Left ventricle myocardium inferior (tissue), 1 donor: ENCODE data around the gene TMEM86B. TPM values are rescaled to one million over a fixed set of nuclear protein-coding genes. Genes with fewer than 3 reads are reported as not detected.

Experiments used
- DNase-seq: peaks from one replicate; pipeline ENCODE4 v3.0.0-alpha.2; 2020
- H3K27ac ChIP-seq: fragments of 200-600 bp; replicated peaks from 2 replicates; pipeline ENCODE4 v1.8.0; 2021
- H3K27me3 ChIP-seq: fragments of 200-600 bp; 2 replicates; pipeline ENCODE4 v1.8.0; 2021; ENCODE audit warnings: low read depth
- H3K36me3 ChIP-seq: fragments of 200-600 bp; 2 replicates; pipeline ENCODE4 v1.8.0; 2021
- H3K4me1 ChIP-seq: fragments of 200-600 bp; 2 replicates; pipeline ENCODE4 v1.8.0; 2021
- H3K4me3 ChIP-seq: fragments of 200-600 bp; 2 replicates; pipeline ENCODE4 v1.8.0; 2021; ENCODE audit warnings: mild to moderate bottlenecking, moderate library complexity
- H3K9me3 ChIP-seq: fragments of 200-600 bp; replicated peaks from 2 replicates; pipeline ENCODE4 v1.8.0; 2021
- intact Hi-C: fragments of 100-400 bp; cut with micrococcal nuclease; formaldehyde crosslinking; loops from one replicate; pipeline ENCODE4 v1.11.0; 2022
- total RNA-seq: library from RNA; stranded (reverse); fragmentation: NEBNext Ultra II Directional; extraction: Animal tissue kit (Norgen Biotek cat#: 25700); gene quantifications from one replicate; pipeline ENCODE4 v1.2.1, GENCODE V29; 2021
- TF ChIP-seq, protein P1 (sequence below): fragments of 200-600 bp; IDR thresholded peaks from 2 replicates; pipeline ENCODE4 v1.8.0; 2021; ENCODE audit warnings: antibody characterized with exemption, mild to moderate bottlenecking, borderline replicate concordance
- donor health status: DM: no; HTN: yes; CAD: no; lungs with severe emphysema.

Gene TMEM86B
- total RNA-seq, 1 donor from 2014 or later, result 2.1 TPM

DNA sequence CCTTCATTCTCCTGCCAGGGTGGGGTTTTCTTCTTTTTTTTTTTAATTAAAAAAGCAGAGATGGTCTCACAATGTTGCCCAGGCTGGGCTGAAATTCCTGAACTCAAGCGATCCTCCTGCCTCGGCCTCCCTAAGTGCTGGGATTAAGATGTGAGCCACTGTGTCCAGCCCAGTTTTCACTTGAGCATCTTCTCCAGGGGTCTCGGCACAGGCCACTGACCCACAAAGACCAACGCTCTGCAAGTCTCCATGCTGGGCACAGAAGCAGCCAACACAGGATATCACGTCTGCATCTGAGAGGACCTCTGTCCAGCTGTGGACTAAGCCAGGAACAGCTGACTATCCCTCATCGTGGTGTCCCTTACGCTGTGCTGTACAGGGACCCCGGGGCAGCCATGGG, 9.5 kb upstream of the TMEM86B start:
- H3K27ac ChIP-seq, result no peak overlapping the region
- H3K27me3 ChIP-seq, result no peaks in the 10 kb centered on the region
- H3K4me1 ChIP-seq, result no peaks in the 10 kb centered on the region
- intact Hi-C loops, result no loop called here
- DNase-seq, result no peak
- TF ChIP-seq, protein P1, sequence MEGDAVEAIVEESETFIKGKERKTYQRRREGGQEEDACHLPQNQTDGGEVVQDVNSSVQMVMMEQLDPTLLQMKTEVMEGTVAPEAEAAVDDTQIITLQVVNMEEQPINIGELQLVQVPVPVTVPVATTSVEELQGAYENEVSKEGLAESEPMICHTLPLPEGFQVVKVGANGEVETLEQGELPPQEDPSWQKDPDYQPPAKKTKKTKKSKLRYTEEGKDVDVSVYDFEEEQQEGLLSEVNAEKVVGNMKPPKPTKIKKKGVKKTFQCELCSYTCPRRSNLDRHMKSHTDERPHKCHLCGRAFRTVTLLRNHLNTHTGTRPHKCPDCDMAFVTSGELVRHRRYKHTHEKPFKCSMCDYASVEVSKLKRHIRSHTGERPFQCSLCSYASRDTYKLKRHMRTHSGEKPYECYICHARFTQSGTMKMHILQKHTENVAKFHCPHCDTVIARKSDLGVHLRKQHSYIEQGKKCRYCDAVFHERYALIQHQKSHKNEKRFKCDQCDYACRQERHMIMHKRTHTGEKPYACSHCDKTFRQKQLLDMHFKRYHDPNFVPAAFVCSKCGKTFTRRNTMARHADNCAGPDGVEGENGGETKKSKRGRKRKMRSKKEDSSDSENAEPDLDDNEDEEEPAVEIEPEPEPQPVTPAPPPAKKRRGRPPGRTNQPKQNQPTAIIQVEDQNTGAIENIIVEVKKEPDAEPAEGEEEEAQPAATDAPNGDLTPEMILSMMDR, result no peak
- H3K36me3 ChIP-seq, result peaks cover 94% of the 10 kb centered on the region
- H3K9me3 ChIP-seq, result no peaks in the 10 kb centered on the region
- H3K4me3 ChIP-seq, result no peak overlapping the region

DNA sequence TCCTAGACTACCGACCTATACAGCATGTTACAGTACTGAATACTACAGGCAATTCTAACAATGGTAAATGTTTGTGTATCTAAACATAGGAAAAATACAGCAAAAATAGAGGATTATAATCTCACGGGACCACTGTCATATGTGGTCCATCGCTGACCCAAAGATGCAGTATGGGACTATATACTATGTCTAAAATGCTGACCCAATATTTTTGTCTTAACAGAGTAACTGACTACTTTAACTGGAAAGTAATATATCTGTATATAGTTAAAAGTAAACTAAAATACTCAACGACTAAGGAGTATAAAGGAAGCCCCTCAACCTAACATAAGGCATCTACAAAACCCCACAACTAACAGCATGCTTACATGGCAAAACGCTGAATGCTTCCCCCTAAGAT, 4.4 kb upstream of the TMEM86B start:
- no peak overlapping the region for H3K4me3 ChIP-seq
- DNase-seq, result no peak
- no peaks in the 10 kb centered on the region for H3K9me3 ChIP-seq
- H3K27me3 ChIP-seq, result no peaks in the 10 kb centered on the region
- H3K27ac ChIP-seq, result no peak overlapping the region
- TF ChIP-seq, protein P1, result no peak
- peaks cover 85% of the 10 kb centered on the region for H3K36me3 ChIP-seq
- intact Hi-C loops, result no loop called here
- peaks cover 15% of the 10 kb centered on the region for H3K4me1 ChIP-seq

DNA sequence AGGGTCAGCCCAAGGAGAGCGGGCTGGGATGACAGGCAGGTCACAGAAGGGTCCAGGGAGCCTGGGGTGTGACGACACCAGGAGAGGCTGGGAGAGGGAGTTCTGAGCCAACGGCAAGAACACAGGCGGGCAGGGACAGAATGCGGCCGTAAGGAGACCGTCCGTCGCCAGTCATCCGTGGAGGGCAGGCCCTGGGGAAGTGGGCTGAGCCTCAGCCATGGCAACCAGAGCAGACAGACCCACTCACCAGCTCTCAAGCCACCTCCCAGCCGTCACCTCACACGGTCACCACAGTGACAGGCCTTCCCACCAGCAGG, 3.7 kb upstream of the TMEM86B start:
- H3K36me3 ChIP-seq, result peaks cover 77% of the 10 kb centered on the region
- intact Hi-C loops, result no loop called here
- DNase-seq, result no peak
- TF ChIP-seq, protein P1, result no peak
- no peak overlapping the region for H3K27ac ChIP-seq
- H3K4me1 ChIP-seq, result peaks cover 23% of the 10 kb centered on the region
- no peaks in the 10 kb centered on the region for H3K9me3 ChIP-seq
- no peak overlapping the region for H3K4me3 ChIP-seq
- no peaks in the 10 kb centered on the region for H3K27me3 ChIP-seq

DNA sequence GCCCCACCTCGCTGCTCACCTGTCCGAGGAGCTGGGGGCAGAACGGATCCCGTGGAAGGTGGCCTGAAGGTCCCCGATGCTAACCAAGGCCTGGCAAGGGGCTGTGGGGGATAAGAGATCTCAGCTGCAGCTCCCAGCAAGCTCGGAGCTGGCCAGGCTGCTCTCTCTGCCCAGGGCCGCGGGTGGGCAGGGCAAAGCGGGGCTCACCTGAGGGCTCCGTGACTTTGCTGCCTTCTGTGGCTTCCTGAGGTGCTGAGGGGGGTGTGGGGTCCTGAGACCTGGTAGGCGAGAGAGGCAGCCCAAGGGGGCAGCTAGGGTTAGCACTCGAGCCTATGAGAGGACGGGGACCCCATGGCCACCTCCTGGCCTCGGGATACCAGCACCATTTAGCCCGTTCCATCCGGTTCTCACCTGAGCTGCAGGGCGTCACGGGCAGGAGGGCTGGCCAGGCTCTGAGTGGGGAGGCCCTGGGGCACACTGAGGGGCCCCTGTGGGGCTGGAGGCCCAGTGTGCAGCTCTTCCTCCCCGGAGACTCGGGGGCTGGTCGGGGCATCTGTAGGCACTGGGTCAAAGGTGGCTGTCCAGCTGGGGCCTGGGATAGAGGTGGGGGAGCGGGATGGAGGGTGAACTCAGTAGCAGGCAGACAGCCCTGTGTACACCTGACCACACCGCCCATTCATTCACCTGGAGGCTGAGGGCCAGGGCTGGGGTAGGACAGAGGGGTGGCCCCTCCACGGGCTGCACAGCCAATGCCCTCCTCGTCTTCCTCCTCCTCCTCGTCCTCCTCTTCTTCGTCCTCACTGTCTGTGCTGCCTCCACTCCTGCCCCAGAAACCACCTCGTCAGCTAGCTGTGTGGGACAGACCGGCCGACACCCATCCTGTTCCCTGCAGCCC, 3.1 kb upstream of the TMEM86B start:
- no peak for DNase-seq
- Histone ChIP-seq H3K27ac (no peak overlapping the region), H3K9me3 (no peaks in the 10 kb centered on the region), H3K36me3 (peaks cover 74% of the 10 kb centered on the region), H3K4me3 (no peak overlapping the region), H3K4me1 (peaks cover 24% of the 10 kb centered on the region), H3K27me3 (no peaks in the 10 kb centered on the region)
- TF ChIP-seq, protein P1, result no peak
- intact Hi-C loops, result no loop called here

DNA sequence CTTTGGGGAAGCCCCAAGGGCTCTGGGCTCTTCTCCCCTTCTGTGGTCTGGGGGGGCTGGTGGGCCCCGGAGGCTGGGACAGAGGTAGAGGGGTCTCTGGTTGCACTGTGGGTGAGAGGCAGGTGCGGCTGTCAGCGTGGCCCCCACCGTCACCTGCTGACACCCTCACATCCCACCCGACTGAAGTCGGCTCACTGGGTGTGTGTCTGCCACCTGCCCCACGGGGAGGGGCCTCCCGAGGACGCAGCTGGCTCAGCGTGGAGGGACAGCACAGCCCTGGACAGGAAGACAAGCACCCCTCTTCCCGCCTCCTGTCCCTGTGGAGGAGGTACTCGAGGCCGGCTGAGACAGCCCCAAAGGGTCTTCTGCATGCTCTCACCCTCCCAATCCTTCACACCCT, 2.2 kb upstream of the TMEM86B start:
- no peak for DNase-seq
- no peak overlapping the region for H3K4me3 ChIP-seq
- no peak overlapping the region for H3K27ac ChIP-seq
- peaks cover 71% of the 10 kb centered on the region for H3K36me3 ChIP-seq
- H3K27me3 ChIP-seq, result no peaks in the 10 kb centered on the region
- peaks cover 24% of the 10 kb centered on the region for H3K4me1 ChIP-seq
- intact Hi-C loops, result no loop called here
- no peaks in the 10 kb centered on the region for H3K9me3 ChIP-seq
- TF ChIP-seq, protein P1, result no peak
